Stimulated activated naive B cell treated with anti-CD40 and anti-IgM and Interleukin-4, amounts not matched to agents 10 μg/mL and 1 μg/mL and 100 μg/mL, for 72 hours (primary cell): ENCODE data around the gene PDLIM4.

Source experiments
- ATAC-seq, 2 donors: fragments of 150-1000 bp; cut with Tn5 transposase; replicated peaks; 2 replicates each; pipeline ENCODE4 v1.10.0; 2021; ENCODE audit warnings: moderate library complexity in 1 of 2
- DNase-seq: peaks from one replicate; pipeline ENCODE4 v3.0.0; 2021
- H3K27ac Mint-ChIP-seq: one replicate; pipeline ENCODE4 v1.8.0; 2022; ENCODE audit warnings: mild to moderate bottlenecking, mixed read lengths
- H3K27me3 Mint-ChIP-seq, 2 donors: one replicate each; pipeline ENCODE4 v1.8.0; 2022; ENCODE audit warnings: mixed read lengths in 2 of 2
- H3K36me3 Mint-ChIP-seq, 2 donors: one replicate each; pipeline ENCODE4 v1.8.0; 2022; ENCODE audit warnings: mixed read lengths in 2 of 2, mild to moderate bottlenecking in 1 of 2
- H3K4me1 Mint-ChIP-seq, 2 donors: one replicate each; pipeline ENCODE4 v1.8.0; 2022; ENCODE audit warnings: mixed read lengths in 2 of 2, mild to moderate bottlenecking in 1 of 2
- H3K4me3 Mint-ChIP-seq, 2 donors: one replicate each; pipeline ENCODE4 v1.8.0; 2022; ENCODE audit warnings: mild to moderate bottlenecking in 2 of 2, mixed read lengths in 2 of 2, moderate library complexity in 1 of 2
- H3K9me3 Mint-ChIP-seq, 2 donors: one replicate each; pipeline ENCODE4 v1.8.0; 2022; ENCODE audit warnings: mixed read lengths in 2 of 2, mild to moderate bottlenecking in 1 of 2

Gene PDLIM4

GRCh38 chr5:132300577-132301343 lies 43.3 kb downstream of the PDLIM4 start:
- DNase-seq (no peak), ATAC-seq (no peak)
- no peak overlapping the region for H3K27ac Mint-ChIP-seq
- peaks cover 19 to 20% of the 10 kb centered on the region in 2 donors for H3K36me3 Mint-ChIP-seq
- peaks cover 4 to 8% of the 10 kb centered on the region in 2 donors for H3K27me3 Mint-ChIP-seq
- peaks cover 6 to 12% of the 10 kb centered on the region in 2 donors for H3K4me1 Mint-ChIP-seq
- H3K4me3 Mint-ChIP-seq = no peak overlapping the region
- H3K9me3 Mint-ChIP-seq = peaks cover 11% of the 10 kb centered on the region in 2 donors

- no peak overlapping the region for H3K4me3 Mint-ChIP-seq
- peaks cover 1 to 3% of the 10 kb centered on the region in 2 donors for H3K4me1 Mint-ChIP-seq
- ATAC-seq (peak in 1 of 2 donors; percentile 29), DNase-seq (no peak)
- peaks cover 11% of the 10 kb centered on the region in 2 donors for H3K9me3 Mint-ChIP-seq
- peaks cover 4% of the 10 kb centered on the region in 2 donors for H3K27me3 Mint-ChIP-seq
- peaks cover 19 to 20% of the 10 kb centered on the region in 2 donors for H3K36me3 Mint-ChIP-seq
- no peak overlapping the region for H3K27ac Mint-ChIP-seq
Observed at GRCh38 chr5:132301344-132302271, 44.1 kb downstream of the PDLIM4 start.

GRCh38 chr5:132302413-132302812 lies 44.9 kb downstream of the PDLIM4 start:
- H3K4me3 Mint-ChIP-seq = no peak overlapping the region
- peaks cover 17 to 20% of the 10 kb centered on the region in 2 donors for H3K36me3 Mint-ChIP-seq
- H3K27ac Mint-ChIP-seq = no peak overlapping the region
- peaks cover 11% of the 10 kb centered on the region in 2 donors for H3K9me3 Mint-ChIP-seq
- H3K4me1 Mint-ChIP-seq = no peaks in the 10 kb centered on the region
- no peak for ATAC-seq
- peaks cover under 1% of the 10 kb centered on the region in 2 donors for H3K27me3 Mint-ChIP-seq
- DNase-seq = no peak

GRCh38 chr5:132303589-132303988 lies 46.1 kb downstream of the PDLIM4 start:
- Mint-ChIP-seq H3K36me3 (peaks cover 17 to 20% of the 10 kb centered on the region in 2 donors), H3K4me1 (no peaks in the 10 kb centered on the region), H3K27ac (no peak overlapping the region), H3K9me3 (peaks cover 11% of the 10 kb centered on the region in 2 donors), H3K4me3 (no peak overlapping the region), H3K27me3 (no peaks in the 10 kb centered on the region)
- ATAC-seq (no peak), DNase-seq (no peak)

GRCh38 chr5:132305420-132305819 lies 47.9 kb downstream of the PDLIM4 start:
- Mint-ChIP-seq H3K9me3 (peaks cover 11% of the 10 kb centered on the region in 2 donors), H3K4me1 (no peaks in the 10 kb centered on the region), H3K36me3 (peaks cover 17 to 20% of the 10 kb centered on the region in 2 donors), H3K27me3 (no peaks in the 10 kb centered on the region), H3K4me3 (no peak overlapping the region), H3K27ac (no peak overlapping the region)
- ATAC-seq = no peak
- DNase-seq = no peak

GRCh38 chr5:132308701-132309100 lies 51.2 kb downstream of the PDLIM4 start:
- Mint-ChIP-seq H3K27ac (no peak overlapping the region), H3K9me3 (peaks cover 10% of the 10 kb centered on the region in 2 donors), H3K27me3 (no peaks in the 10 kb centered on the region), H3K36me3 (peaks cover 15 to 17% of the 10 kb centered on the region in 2 donors), H3K4me3 (no peak overlapping the region), H3K4me1 (peaks cover 0 to 1% of the 10 kb centered on the region in 2 donors)
- ATAC-seq (no peak), DNase-seq (no peak)

GRCh38 chr5:132309679-132310078 lies 52.2 kb downstream of the PDLIM4 start:
- H3K27me3 Mint-ChIP-seq = no peaks in the 10 kb centered on the region
- no peak overlapping the region for H3K4me3 Mint-ChIP-seq
- peaks cover 0 to 1% of the 10 kb centered on the region in 2 donors for H3K4me1 Mint-ChIP-seq
- no peak for ATAC-seq
- DNase-seq = no peak
- H3K9me3 Mint-ChIP-seq = peaks cover 5 to 7% of the 10 kb centered on the region in 2 donors
- peaks cover 5 to 15% of the 10 kb centered on the region in 2 donors for H3K36me3 Mint-ChIP-seq
- no peak overlapping the region for H3K27ac Mint-ChIP-seq

- Mint-ChIP-seq H3K9me3 (peaks cover 1 to 2% of the 10 kb centered on the region in 2 donors), H3K27me3 (no peaks in the 10 kb centered on the region), H3K36me3 (peaks cover 2 to 11% of the 10 kb centered on the region in 2 donors), H3K4me1 (peaks cover 0 to 1% of the 10 kb centered on the region in 2 donors), H3K27ac (no peak overlapping the region), H3K4me3 (no peak overlapping the region)
- no peak for ATAC-seq
- DNase-seq = no peak
Observed at GRCh38 chr5:132310141-132310834, 52.8 kb downstream of the PDLIM4 start.

GRCh38 chr5:132313366-132313765 lies 55.9 kb downstream of the PDLIM4 start:
- H3K27me3 Mint-ChIP-seq = no peaks in the 10 kb centered on the region

GRCh38 chr5:132313961-132314432 lies 56.5 kb downstream of the PDLIM4 start:
- Mint-ChIP-seq H3K4me1 (peaks cover 0 to 1% of the 10 kb centered on the region in 2 donors), H3K9me3 (no peaks in the 10 kb centered on the region), H3K4me3 (no peak overlapping the region), H3K36me3 (peaks cover 2 to 9% of the 10 kb centered on the region in 2 donors), H3K27me3 (no peaks in the 10 kb centered on the region), H3K27ac (no peak overlapping the region)
- ATAC-seq (no peak), DNase-seq (no peak)

More at GRCh38 chr5:132313366-132313765, 55.9 kb downstream of the PDLIM4 start:
- no peak for DNase-seq
- peaks cover 2 to 9% of the 10 kb centered on the region in 2 donors for H3K36me3 Mint-ChIP-seq
- H3K4me1 Mint-ChIP-seq = peaks cover 0 to 1% of the 10 kb centered on the region in 2 donors
- no peak overlapping the region for H3K4me3 Mint-ChIP-seq
- no peak for ATAC-seq
- H3K9me3 Mint-ChIP-seq = no peaks in the 10 kb centered on the region
- H3K27ac Mint-ChIP-seq = no peak overlapping the region

- no peak for ATAC-seq
- Mint-ChIP-seq H3K27me3 (no peaks in the 10 kb centered on the region), H3K4me1 (peaks cover 0 to 1% of the 10 kb centered on the region in 2 donors), H3K9me3 (no peaks in the 10 kb centered on the region), H3K27ac (no peak overlapping the region), H3K36me3 (peaks cover 2 to 9% of the 10 kb centered on the region in 2 donors), H3K4me3 (no peak overlapping the region)
- DNase-seq = no peak
Observed at GRCh38 chr5:132315529-132316067, 58.1 kb downstream of the PDLIM4 start.

- Mint-ChIP-seq H3K36me3 (peaks cover 6 to 11% of the 10 kb centered on the region in 2 donors), H3K9me3 (no peaks in the 10 kb centered on the region), H3K4me1 (no peaks in the 10 kb centered on the region), H3K4me3 (no peak overlapping the region), H3K27ac (no peak overlapping the region), H3K27me3 (no peaks in the 10 kb centered on the region)
- ATAC-seq = no peak
- DNase-seq = no peak
Observed at GRCh38 chr5:132319975-132320374, 62.5 kb downstream of the PDLIM4 start.

- Mint-ChIP-seq H3K9me3 (no peaks in the 10 kb centered on the region), H3K27ac (no peak overlapping the region), H3K36me3 (peaks cover 6 to 11% of the 10 kb centered on the region in 2 donors), H3K4me1 (no peaks in the 10 kb centered on the region), H3K27me3 (no peaks in the 10 kb centered on the region), H3K4me3 (no peak overlapping the region)
- DNase-seq (no peak), ATAC-seq (no peak)
Observed at GRCh38 chr5:132321109-132321721, 63.7 kb downstream of the PDLIM4 start.
